ENCODE data around the gene PLAGL2. TPM values are rescaled to one million over a fixed set of nuclear protein-coding genes. Genes with fewer than 3 reads are reported as not detected.

Gene PLAGL2
- total and polyA plus RNA-seq, 2 of the 8 experiments (the other 6 are each of a cell fraction or from before 2014, with no cell fraction given) = 20.6 to 25.4 TPM

DNA sequence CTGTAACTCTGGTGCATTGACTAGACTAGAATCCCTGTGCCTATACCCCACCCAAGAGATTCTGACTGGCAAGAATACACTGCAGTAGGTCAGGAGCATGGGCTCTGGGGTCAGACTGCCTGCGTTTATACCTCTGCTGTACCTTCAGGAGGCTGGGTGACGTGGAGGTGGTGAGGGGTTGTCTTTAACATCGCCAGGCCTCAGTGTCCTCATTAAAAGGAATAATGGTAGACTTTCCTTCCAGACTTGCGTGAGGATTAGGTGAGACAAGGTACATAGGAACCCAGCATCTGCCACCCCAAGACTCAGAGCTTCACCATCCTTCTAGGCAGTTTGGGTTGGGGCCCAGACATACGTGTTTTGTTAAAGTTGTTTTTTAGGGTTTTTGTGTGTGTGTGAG is 53.8 kb downstream of the PLAGL2 start:
- Histone ChIP-seq H3K27ac (ENCODE audit: low read depth, low read length) (no peak overlapping the region), H2AFZ (ENCODE audit: low read length) (no peak overlapping the region), H4K20me1 (replicated peaks in 1 of 2; ENCODE audit: control insufficient read depth in 1 of 2, insufficient read depth in 2 of 2, low read length in 2 of 2) (peaks cover 2 to 4% of the 10 kb centered on the region in 2 experiments), H2AK5ac (ENCODE audit: low read depth, low read length) (no peak overlapping the region), H2BK12ac (ENCODE audit: low read depth, low read length) (no peak overlapping the region), H2BK120ac (replicated peaks; ENCODE audit: low read depth, low read length) (no peak overlapping the region), H3K23me2 (ENCODE audit: low read depth, low read length) (no peaks in the 10 kb centered on the region), H3K36me3 (ENCODE audit: control insufficient read depth in 2 of 4, insufficient read depth in 4 of 4, low read length in 3 of 4) (peaks cover 23 to 40% (median 36%) of the 10 kb centered on the region in 4 experiments), H4K91ac (replicated peaks; ENCODE audit: insufficient read length, low read length) (no peak overlapping the region), H3K56ac (replicated peaks; ENCODE audit: insufficient read length, low read depth, low read length) (no peak overlapping the region), H2BK20ac (ENCODE audit: low read length) (no peak overlapping the region), H3K27me3 (replicated peaks in 1 of 4; ENCODE audit: control insufficient read depth in 3 of 4, extremely low read depth in 1 of 4, insufficient read depth in 3 of 4, low read length in 3 of 4) (no peaks in the 10 kb centered on the region), H4K5ac (ENCODE audit: insufficient read length, low read depth, low read length) (no peak overlapping the region), H3K9ac (replicated peaks in 1 of 4; ENCODE audit: extremely low read depth in 1 of 4, low read depth in 3 of 4, low read length in 3 of 4) (no peak overlapping the region), H3K23ac (ENCODE audit: insufficient read length) (no peak overlapping the region), H3K79me2 (ENCODE audit: control insufficient read depth in 1 of 2, insufficient read depth in 2 of 2, low read length in 2 of 2) (no peaks in the 10 kb centered on the region), H4K8ac (ENCODE audit: extremely low read depth, insufficient read depth, low read length) (no peak overlapping the region), H3K4ac (replicated peaks; ENCODE audit: insufficient read length, low read depth, low read length) (no peak overlapping the region), H3K9me3 (ENCODE audit: insufficient read depth in 2 of 2, low read depth in 1 of 2, low read length in 1 of 2) (no peaks in the 10 kb centered on the region), H3K18ac (ENCODE audit: extremely low read depth, low read length) (no peak overlapping the region), H2BK5ac (ENCODE audit: low read depth, low read length) (no peak overlapping the region), H2BK15ac (ENCODE audit: low read length) (no peak overlapping the region), H3K79me1 (ENCODE audit: low read depth, low read length) (no peaks in the 10 kb centered on the region), H3K4me3 (ENCODE audit: extremely low read depth in 1 of 4, insufficient read depth in 2 of 4, low read depth in 3 of 4, low read length in 4 of 4) (no peak overlapping the region), H3K4me1 (replicated peaks in 1 of 4; ENCODE audit: control insufficient read depth in 3 of 4, insufficient read depth in 4 of 4, low read length in 3 of 4) (peaks cover 0 to 2% (median 0%) of the 10 kb centered on the region in 4 experiments; a peak in 2 of 7 replicates), H3K14ac (ENCODE audit: insufficient read length) (no peak overlapping the region), H3K4me2 (ENCODE audit: insufficient read depth in 1 of 2, low read depth in 2 of 2, low read length in 2 of 2) (no peak overlapping the region)
- no peak for TF ChIP-seq KDM1A (IDR thresholded peaks at IDR 0.05; ENCODE audit: borderline replicate concordance, low read length)
- DNase-seq (ENCODE audit: low read depth in 1 of 2, low spot score in 2 of 2) (no peak), FAIRE-seq (no peak)
- ChIA-PET CTCF (ENCODE audit: partially characterized antibody) (interaction anchor here (1.3 to 2.4 kb wide), 3 partner anchors 18 to 64 kb away, joined by 4 to 7 read pairs (median 4); no protein-coding TSS in a partner anchor), POLR2A (ENCODE audit: partially characterized antibody) (interaction anchor here (1.5 kb wide), 1 partner anchor 22 kb away, joined by 3 read pairs; no protein-coding TSS in a partner anchor)
- WGBS, 2 experiments (ENCODE audit: extremely low coverage in 1 of 2, insufficient coverage in 1 of 2, insufficient read length in 1 of 2, insufficient replicate concordance in 2 of 2, low coverage in 1 of 2, low lambda C conversion rate in 2 of 2, missing lambda C conversion rate in 1 of 2) = 88% methylated on average over 5 of the region's 5 CpGs; no CpG with 5 or more reads in 1 of the 2 experiments

All from H1 (cell line).